ENCODE data around the gene GFM1.

DNA sequence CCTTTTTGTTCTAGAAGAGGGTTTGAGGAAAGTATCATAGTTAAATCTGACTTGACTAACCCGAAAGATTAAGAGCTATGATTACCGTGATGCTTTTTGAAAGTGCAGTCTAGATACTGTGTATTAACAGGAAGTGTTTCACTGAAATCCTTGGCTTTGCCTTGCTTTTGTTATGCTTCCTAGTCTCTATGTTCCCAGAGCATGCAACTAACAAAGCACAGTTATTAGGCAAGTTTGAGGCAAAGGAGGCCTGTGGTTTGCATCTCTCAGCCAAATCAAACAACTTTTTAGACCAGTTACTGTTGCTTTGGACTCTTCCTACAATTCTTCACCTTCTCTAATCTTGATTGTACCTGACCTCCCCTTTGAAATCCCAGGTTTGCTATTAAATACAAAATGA is 24.2 kb downstream of the GFM1 start:
- TF ChIP-seq FOS (IDR thresholded peaks at IDR 0.05; ENCODE audit: borderline replicate concordance, insufficient read depth, low read length) (no peak), POLR2A (IDR thresholded peaks at IDR 0.05; ENCODE audit: low read depth, low read length) (peak; percentile 29)

All from endothelial cell of umbilical vein (primary cell).